Sigmoid colon (tissue), 4 donors: Measurements from ENCODE around the gene BBIP1.

Experiments
- EP300 ChIP-seq, 4 donors: sonication (generic); formaldehyde crosslinking; IDR thresholded peaks; one replicate each; pipeline ENCODE4 v1.6.1; 2017; ENCODE audit warnings: antibody characterized with exemption in 4 of 4
- POLR2A ChIP-seq, 2 donors: fragments of 450-650 bp; IDR thresholded peaks; one replicate each; pipeline ENCODE4 v1.6.1; 2016; ENCODE audit warnings: antibody characterized with exemption in 2 of 2, mild to moderate bottlenecking in 2 of 2, moderate library complexity in 2 of 2
- POLR2AphosphoS5 ChIP-seq, 4 donors: sonication (generic); formaldehyde crosslinking; IDR thresholded peaks; one replicate each; pipeline ENCODE4 v1.6.1; 2017; ENCODE audit warnings: antibody characterized with exemption in 4 of 4
- TF ChIP-seq, protein P1 (sequence below), 4 experiments: fragments of 450-650 bp in 3 of 4; fragments of 200-600 bp in 1 of 4; IDR thresholded peaks; one replicate each; pipeline ENCODE4 v1.5.1; 2016 to 2019; ENCODE audit warnings: antibody characterized with exemption in 4 of 4, mild to moderate bottlenecking in 3 of 4, moderate library complexity in 2 of 4

DNA sequence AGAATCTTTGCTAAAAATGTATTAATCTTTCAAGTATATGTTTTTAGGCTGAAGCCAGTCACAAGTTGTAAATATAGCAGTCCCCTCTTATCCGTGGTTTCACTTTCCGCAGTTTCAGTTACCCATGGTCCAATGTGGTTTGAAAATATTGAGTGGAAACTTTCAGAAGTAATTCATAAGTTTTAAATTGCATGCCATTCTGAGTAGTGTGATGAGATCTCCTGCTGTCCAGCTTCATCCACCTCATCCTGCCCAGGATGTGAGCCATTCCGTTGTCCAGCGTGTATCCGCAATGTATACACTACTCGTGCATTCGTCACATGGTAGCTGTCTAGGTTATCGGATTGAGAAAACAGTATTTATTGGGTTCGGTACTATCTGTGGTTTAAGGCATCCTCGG is 35.1 kb downstream of the BBIP1 start:
- TF ChIP-seq, protein P1, sequence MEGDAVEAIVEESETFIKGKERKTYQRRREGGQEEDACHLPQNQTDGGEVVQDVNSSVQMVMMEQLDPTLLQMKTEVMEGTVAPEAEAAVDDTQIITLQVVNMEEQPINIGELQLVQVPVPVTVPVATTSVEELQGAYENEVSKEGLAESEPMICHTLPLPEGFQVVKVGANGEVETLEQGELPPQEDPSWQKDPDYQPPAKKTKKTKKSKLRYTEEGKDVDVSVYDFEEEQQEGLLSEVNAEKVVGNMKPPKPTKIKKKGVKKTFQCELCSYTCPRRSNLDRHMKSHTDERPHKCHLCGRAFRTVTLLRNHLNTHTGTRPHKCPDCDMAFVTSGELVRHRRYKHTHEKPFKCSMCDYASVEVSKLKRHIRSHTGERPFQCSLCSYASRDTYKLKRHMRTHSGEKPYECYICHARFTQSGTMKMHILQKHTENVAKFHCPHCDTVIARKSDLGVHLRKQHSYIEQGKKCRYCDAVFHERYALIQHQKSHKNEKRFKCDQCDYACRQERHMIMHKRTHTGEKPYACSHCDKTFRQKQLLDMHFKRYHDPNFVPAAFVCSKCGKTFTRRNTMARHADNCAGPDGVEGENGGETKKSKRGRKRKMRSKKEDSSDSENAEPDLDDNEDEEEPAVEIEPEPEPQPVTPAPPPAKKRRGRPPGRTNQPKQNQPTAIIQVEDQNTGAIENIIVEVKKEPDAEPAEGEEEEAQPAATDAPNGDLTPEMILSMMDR (IDR thresholded peaks at IDR 0.05), result no peak
- TF ChIP-seq POLR2A (IDR thresholded peaks at IDR 0.05), result no peak
- TF ChIP-seq POLR2AphosphoS5 (IDR thresholded peaks at IDR 0.05), result no peak
- no peak for TF ChIP-seq EP300 (IDR thresholded peaks at IDR 0.05)
